ENCODE results near the gene UBASH3B.

DNA sequence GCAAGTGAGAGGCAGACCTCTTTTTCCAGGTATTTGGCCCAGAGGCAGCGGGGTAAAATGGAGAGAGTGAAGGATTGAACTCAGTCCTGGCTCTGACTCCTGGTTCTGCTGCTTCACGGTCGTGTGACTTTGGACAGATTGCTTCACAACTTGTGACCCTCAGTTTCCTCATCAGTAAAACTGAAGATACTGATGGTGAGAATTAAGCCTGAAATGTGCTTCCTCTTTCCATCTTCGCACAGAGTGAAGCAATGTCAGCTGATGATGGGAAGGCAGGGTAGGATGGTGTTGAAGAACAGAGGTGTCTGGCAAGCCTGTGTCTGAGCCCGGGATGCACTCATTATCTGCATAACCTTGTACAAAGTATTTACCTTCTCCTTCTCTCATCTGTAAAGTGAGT, 59.0 kb downstream of the UBASH3B start:
- TF ChIP-seq CTCF (conservative IDR thresholded peaks at IDR 0.05; ENCODE audit: low read length) (no peak), EZH2phosphoT487 (IDR thresholded peaks at IDR 0.05; ENCODE audit: borderline replicate concordance) (no peak)
